GM12878 (cell line): ENCODE data around the gene TGFB1.

Source experiments
- CTCF ChIP-seq, 3 experiments: IDR thresholded peaks in 2 of 3; conservative IDR thresholded peaks in 1 of 3; 2 replicates each; pipeline ENCODE4 v1.5.1; 2011; ENCODE audit warnings: low read depth in 3 of 3, low read length in 3 of 3, mild to moderate bottlenecking in 3 of 3, control low read depth in 2 of 3, moderate library complexity in 2 of 3, inconsistent platforms in 1 of 3, mixed read lengths in 1 of 3; ENCODE audit not compliant: control insufficient read depth in 2 of 3, insufficient read depth in 1 of 3; ENCODE audit errors: extremely low read depth in 1 of 3
- EP300 ChIP-seq, 2 experiments: fragments of 150-350 bp in 1 of 2; IDR thresholded peaks; 2 replicates each; pipeline ENCODE4 v1.6.1; 2011 to 2012; ENCODE audit warnings: low read depth in 2 of 2, low read length in 2 of 2, borderline replicate concordance in 1 of 2, improper control_type of control experiment in 1 of 2, inconsistent platforms in 1 of 2; ENCODE audit not compliant: control insufficient read depth in 1 of 2
- FOXM1 ChIP-seq: IDR thresholded peaks from 2 replicates; pipeline ENCODE4 v1.6.1; 2012; ENCODE audit warnings: low read depth, mild to moderate bottlenecking, inconsistent platforms, low read length, moderate library complexity
- HDAC2 ChIP-seq: fragments of 200-600 bp; sonication (generic); IDR thresholded peaks from 2 replicates; pipeline ENCODE4 v1.6.1; 2017
- REST ChIP-seq: IDR thresholded peaks from 2 replicates; pipeline ENCODE4 v1.6.1; 2012; ENCODE audit warnings: mild to moderate bottlenecking, low read depth, low read length
- SUZ12 ChIP-seq: fragments of 200-600 bp; sonication (generic); IDR thresholded peaks from one replicate; pipeline ENCODE4 v1.6.1; 2018; ENCODE audit warnings: antibody characterized with exemption, mild to moderate bottlenecking; ENCODE audit not compliant: unreplicated experiment
- TAF1 ChIP-seq: IDR thresholded peaks from 2 replicates; pipeline ENCODE4 v1.6.1; 2011; ENCODE audit warnings: mild to moderate bottlenecking, low read depth, low read length, borderline replicate concordance

GRCh38 chr19:41304706-41305483 is 48.8 kb downstream of the TGFB1 start:
- no peak for TF ChIP-seq CTCF (IDR thresholded peaks at IDR 0.05 in 2 of 3, conservative IDR thresholded peaks at IDR 0.05 in 1 of 3; ENCODE audit: control insufficient read depth in 2 of 3, extremely low read depth in 1 of 3, insufficient read depth in 1 of 3, low read depth in 3 of 3, low read length in 3 of 3)
- no peak for TF ChIP-seq HDAC2
- TF ChIP-seq EP300 (IDR thresholded peaks at IDR 0.05; ENCODE audit: borderline replicate concordance in 1 of 2, control insufficient read depth in 1 of 2, low read depth in 2 of 2, low read length in 2 of 2), result no peak
- no peak for TF ChIP-seq FOXM1
- no peak for TF ChIP-seq TAF1
- no peak for TF ChIP-seq SUZ12
- no peak for TF ChIP-seq REST
